ENCODE data around the gene ZBTB47. TPM values are rescaled to one million over a fixed set of nuclear protein-coding genes. Genes with fewer than 3 reads are reported as not detected.

The ZBTB47 gene
- polyA plus RNA-seq, 1 donor (not counting 4 experiments of a cell fraction or from before 2014, with no cell fraction given), result 5.1 TPM

- FAIRE-seq (no peak), DNase-seq (ENCODE audit: low read depth, low spot score) (no peak)
- no peaks in the 10 kb centered on the region for H3K27me3 ChIP-seq (ENCODE audit: control insufficient read depth, extremely low read depth, insufficient read depth, low read length)
- H3K36me3 ChIP-seq (ENCODE audit: control insufficient read depth in 2 of 2, extremely low read depth in 1 of 2, insufficient read depth in 2 of 2, low read length in 2 of 2), result no peaks in the 10 kb centered on the region
- no peaks in the 10 kb centered on the region for H3K9me3 ChIP-seq (ENCODE audit: control insufficient read depth, low read depth, low read length)
- no peak overlapping the region for H3K4me2 ChIP-seq (ENCODE audit: control insufficient read depth, extremely low read depth, insufficient read depth, low read depth, low read length)
- dilution Hi-C loops (cut with MboI; ENCODE audit: extremely low pct_ligation_motif_present, low sequenced_read_pairs), result no loop called here
- no peaks in the 10 kb centered on the region for H3K79me2 ChIP-seq (ENCODE audit: control insufficient read depth, insufficient read depth, low read length)
- H2AFZ ChIP-seq (ENCODE audit: control insufficient read depth, low read length), result no peak overlapping the region
- no peaks in the 10 kb centered on the region for H3K4me1 ChIP-seq (ENCODE audit: control insufficient read depth, extremely low read depth, insufficient read depth, low read length)
- no peak overlapping the region for H3K9ac ChIP-seq (ENCODE audit: control insufficient read depth, extremely low read depth, insufficient read depth, low read length)
- H4K20me1 ChIP-seq (ENCODE audit: control insufficient read depth, extremely low read depth, insufficient read depth, low read length), result no peaks in the 10 kb centered on the region
- no peaks in the 10 kb centered on the region for H3K9me1 ChIP-seq (ENCODE audit: control insufficient read depth, extremely low read depth, insufficient read depth, low read length)
- no peak overlapping the region for H3K27ac ChIP-seq (ENCODE audit: control insufficient read depth, insufficient read depth, low read length)
- no peak overlapping the region for H3K4me3 ChIP-seq (ENCODE audit: control insufficient read depth in 2 of 3, extremely low read depth in 1 of 3, insufficient read depth in 2 of 3, low read depth in 1 of 3, low read length in 3 of 3)
- no peak for TF ChIP-seq EZH2 (IDR thresholded peaks at IDR 0.05; ENCODE audit: low read length)
- peak in 2 of 3 experiments; percentile 6 to 20 for TF ChIP-seq CTCF (optimal IDR thresholded peaks at IDR 0.05 in 1 of 3, IDR thresholded peaks at IDR 0.05 in 1 of 3, conservative IDR thresholded peaks at IDR 0.05 in 1 of 3; ENCODE audit: extremely low read depth in 1 of 3, insufficient read depth in 2 of 3, low read length in 3 of 3)
These were observed 58.2 kb downstream of the ZBTB47 start for GRCh38 chr3:42711491-42712343.

- H4K20me1 ChIP-seq (ENCODE audit: control insufficient read depth, extremely low read depth, insufficient read depth, low read length), result no peaks in the 10 kb centered on the region
- H2AFZ ChIP-seq (ENCODE audit: control insufficient read depth, low read length), result no peak overlapping the region
- dilution Hi-C loops (cut with MboI; ENCODE audit: extremely low pct_ligation_motif_present, low sequenced_read_pairs), result no loop called here
- H3K27ac ChIP-seq (ENCODE audit: control insufficient read depth, insufficient read depth, low read length), result no peak overlapping the region
- FAIRE-seq (no peak), DNase-seq (ENCODE audit: low read depth, low spot score) (no peak)
- H3K79me2 ChIP-seq (ENCODE audit: control insufficient read depth, insufficient read depth, low read length), result no peaks in the 10 kb centered on the region
- H3K4me3 ChIP-seq (ENCODE audit: control insufficient read depth in 2 of 3, extremely low read depth in 1 of 3, insufficient read depth in 2 of 3, low read depth in 1 of 3, low read length in 3 of 3), result no peak overlapping the region
- H3K36me3 ChIP-seq (ENCODE audit: control insufficient read depth in 2 of 2, extremely low read depth in 1 of 2, insufficient read depth in 2 of 2, low read length in 2 of 2), result no peaks in the 10 kb centered on the region
- no peaks in the 10 kb centered on the region for H3K4me1 ChIP-seq (ENCODE audit: control insufficient read depth, extremely low read depth, insufficient read depth, low read length)
- TF ChIP-seq CTCF (optimal IDR thresholded peaks at IDR 0.05 in 1 of 3, IDR thresholded peaks at IDR 0.05 in 1 of 3, conservative IDR thresholded peaks at IDR 0.05 in 1 of 3; ENCODE audit: extremely low read depth in 1 of 3, insufficient read depth in 2 of 3, low read length in 3 of 3), result no peak
- no peaks in the 10 kb centered on the region for H3K27me3 ChIP-seq (ENCODE audit: control insufficient read depth, extremely low read depth, insufficient read depth, low read length)
- no peaks in the 10 kb centered on the region for H3K9me1 ChIP-seq (ENCODE audit: control insufficient read depth, extremely low read depth, insufficient read depth, low read length)
- H3K9ac ChIP-seq (ENCODE audit: control insufficient read depth, extremely low read depth, insufficient read depth, low read length), result no peak overlapping the region
- no peak overlapping the region for H3K4me2 ChIP-seq (ENCODE audit: control insufficient read depth, extremely low read depth, insufficient read depth, low read depth, low read length)
- H3K9me3 ChIP-seq (ENCODE audit: control insufficient read depth, low read depth, low read length), result no peaks in the 10 kb centered on the region
These were observed 58.8 kb downstream of the ZBTB47 start for GRCh38 chr3:42712344-42712648.
